Thymus (tissue), 14 donors: ENCODE measurements around the gene PDE9A. TPM values are rescaled to one million over a fixed set of nuclear protein-coding genes. Genes with fewer than 3 reads are reported as not detected.

Source experiments
- DNase-seq, 9 donors: peaks; one replicate each; pipeline ENCODE4 v3.0.0-alpha.2; 2013; ENCODE audit warnings: low spot score in 9 of 9, low read depth in 6 of 9, missing footprints in 1 of 9
- H3K27ac ChIP-seq, 2 donors: one replicate each; pipeline ENCODE4 v1.5.1; 2013; ENCODE audit warnings: control low read depth in 1 of 2, low read depth in 1 of 2, low read length in 1 of 2, mild to moderate bottlenecking in 1 of 2, moderate library complexity in 1 of 2
- H3K27me3 ChIP-seq, 2 donors: one replicate each; pipeline ENCODE4 v1.5.1; 2013; ENCODE audit warnings: low read length in 1 of 2; ENCODE audit not compliant: control insufficient read depth in 2 of 2, insufficient read depth in 1 of 2
- H3K36me3 ChIP-seq, 2 donors: one replicate each; pipeline ENCODE4 v1.5.1; 2013; ENCODE audit warnings: low read length in 1 of 2, mild to moderate bottlenecking in 1 of 2, moderate library complexity in 1 of 2; ENCODE audit not compliant: control insufficient read depth in 2 of 2, insufficient read depth in 2 of 2
- H3K4me1 ChIP-seq, 2 donors: one replicate each; pipeline ENCODE4 v1.5.1; 2013; ENCODE audit warnings: low read length in 2 of 2; ENCODE audit not compliant: control insufficient read depth in 2 of 2, insufficient read depth in 2 of 2
- H3K4me3 ChIP-seq, 2 donors: one replicate each; pipeline ENCODE4 v1.5.1; 2013; ENCODE audit warnings: low read length in 2 of 2, control low read depth in 1 of 2, mild to moderate bottlenecking in 1 of 2
- H3K9me3 ChIP-seq, 2 donors: one replicate each; pipeline ENCODE4 v1.5.1; 2013; ENCODE audit warnings: low read length in 1 of 2, mild to moderate bottlenecking in 1 of 2; ENCODE audit not compliant: control insufficient read depth in 2 of 2, insufficient read depth in 1 of 2
- WGBS: extraction: QIAGEN DNeasy Blood & Tissue Kit; methylation state at CpG from one replicate; pipeline ENCODE4 v1.1.7; 2013; 5-methylcytosine and 5-hydroxymethylcytosine counted together
- long read RNA-seq, 10 donors: transcript quantifications; one replicate each; lab custom pipeline, GENCODE V29; 2026
- polyA plus RNA-seq: library from polyadenylated mRNA; stranded (reverse); fragments of 200-250 nt; gene quantifications from one replicate; pipeline ENCODE4 v1.2.3, GENCODE V29; 2013
- total RNA-seq: library from RNA; stranded (reverse); fragments of 120-200 nt; gene quantifications from one replicate; pipeline ENCODE4 v1.2.4, GENCODE V29; 2013
- donor health status: healthy.

The PDE9A gene
- 8.2 TPM for total RNA-seq
- 14.5 TPM for polyA plus RNA-seq
- long read RNA-seq, donor 1: 0 reads
- long read RNA-seq, donor 2, partial matches to known transcripts: 0 of 7 reads
- long read RNA-seq, donor 2, other reads (novel, unspliced or antisense): 0 of 7 reads
- long read RNA-seq, donor 3, partial matches to known transcripts: 0 of 3 reads
- long read RNA-seq, donor 3, other reads (novel, unspliced or antisense): 0 of 3 reads
- long read RNA-seq, donor 4: 0 reads
- long read RNA-seq, donor 5, partial matches to known transcripts: 6 of 8 reads
- long read RNA-seq, donor 5, other reads (novel, unspliced or antisense): 0 of 8 reads
- long read RNA-seq, donor 6, partial matches to known transcripts: 0 of 3 reads
- long read RNA-seq, donor 6, other reads (novel, unspliced or antisense): 0 of 3 reads
- long read RNA-seq, donor 7, partial matches to known transcripts: 0 of 1 reads
- long read RNA-seq, donor 7, other reads (novel, unspliced or antisense): 0 of 1 reads
- long read RNA-seq, donor 8, partial matches to known transcripts: 0 of 2 reads
- long read RNA-seq, donor 8, other reads (novel, unspliced or antisense): 0 of 2 reads
- long read RNA-seq, donor 9, partial matches to known transcripts: 0 of 1 reads
- long read RNA-seq, donor 9, other reads (novel, unspliced or antisense): 0 of 1 reads
- long read RNA-seq, donor 10, partial matches to known transcripts: 0 of 1 reads
- long read RNA-seq, donor 10, other reads (novel, unspliced or antisense): 0 of 1 reads

DNA sequence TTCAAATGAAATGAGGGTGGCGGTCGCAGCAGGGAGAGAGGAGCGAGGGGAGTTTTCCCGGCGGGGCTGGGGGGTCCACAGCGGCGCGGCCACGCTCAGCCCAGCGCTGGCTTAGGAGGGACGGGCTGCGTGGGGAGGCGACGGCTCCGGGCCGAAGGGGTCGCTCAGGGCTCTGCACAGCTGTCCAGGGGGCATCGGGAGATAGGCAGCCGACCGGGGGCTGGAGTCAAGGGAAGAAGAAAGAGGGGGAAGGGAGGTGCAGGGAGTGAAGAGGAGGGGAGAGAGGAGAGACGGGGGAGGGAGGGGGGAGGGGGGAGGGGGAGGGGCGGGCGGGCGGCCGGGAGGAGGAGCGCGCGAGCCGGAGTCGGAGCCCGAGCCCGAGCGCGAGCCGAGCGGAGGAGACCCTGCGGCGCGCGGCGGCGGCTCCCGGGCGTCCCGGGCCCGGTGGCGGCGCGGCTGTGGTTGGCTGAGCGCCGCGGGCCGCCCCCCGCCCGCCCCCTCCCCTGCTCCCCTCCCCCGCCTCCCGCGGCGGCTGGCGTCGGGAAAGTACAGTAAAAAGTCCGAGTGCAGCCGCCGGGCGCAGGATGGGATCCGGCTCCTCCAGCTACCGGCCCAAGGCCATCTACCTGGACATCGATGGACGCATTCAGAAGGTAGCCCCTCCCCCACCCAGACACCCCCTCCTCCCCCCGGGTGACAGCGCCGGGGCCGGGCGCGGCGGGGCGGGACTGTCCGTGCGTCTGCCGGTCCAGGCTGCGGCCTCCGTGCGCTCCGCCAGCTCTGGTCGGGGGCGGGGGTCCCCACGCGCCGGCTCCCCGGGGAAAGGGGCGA, at the start of gene PDE9A:
TSS of gene PDE9A (plus strand) at position 391 of the 831 bp plus-strand sequence. CDS start at position 585, 194 bp downstream.
- Histone ChIP-seq H3K27me3 (peaks cover 8 to 38% of the 10 kb centered on the region in 2 donors), H3K27ac (peak within 1 kb of the TSS in 1 of 2 donors; percentile 67), H3K9me3 (peaks cover 0 to 13% of the 10 kb centered on the region in 2 donors), H3K36me3 (no peaks in the 10 kb centered on the region), H3K4me1 (peaks cover 16 to 40% of the 10 kb centered on the region in 2 donors), H3K4me3 (peak within 1 kb of the TSS; percentile 54 to 68)
- DNase-seq: peak in 4 of 9 donors; percentile 29 to 63 (median 38)
- WGBS: 1% methylated on average over 88 of the region's 91 CpGs

DNA sequence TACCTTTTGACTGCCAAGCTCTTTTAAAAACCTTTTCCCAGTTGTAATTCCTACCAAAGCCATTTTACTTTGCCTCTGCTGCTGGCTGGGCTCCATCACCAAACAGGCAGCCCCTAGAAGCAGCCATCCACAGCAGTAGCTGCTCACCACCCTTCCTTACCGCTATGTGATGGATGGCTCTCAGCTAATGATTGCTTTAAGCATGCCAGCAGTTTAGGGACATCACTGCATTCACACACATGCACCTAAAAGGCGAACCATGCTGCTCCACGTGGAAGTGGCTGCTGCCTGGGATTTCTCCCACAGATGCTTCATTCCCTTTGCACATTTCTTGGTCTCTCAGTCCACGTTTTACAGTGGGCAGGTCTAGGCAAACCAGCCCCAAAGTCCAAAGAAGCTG, 46.3 kb upstream of the PDE9A start:
- Histone ChIP-seq H3K27me3 (no peaks in the 10 kb centered on the region), H3K36me3 (no peaks in the 10 kb centered on the region), H3K4me3 (no peak overlapping the region), H3K4me1 (no peaks in the 10 kb centered on the region), H3K27ac (no peak overlapping the region), H3K9me3 (peaks cover 0 to 26% of the 10 kb centered on the region in 2 donors)
- 95% methylated on average over 4 of the region's 4 CpGs for WGBS
- DNase-seq: no peak

DNA sequence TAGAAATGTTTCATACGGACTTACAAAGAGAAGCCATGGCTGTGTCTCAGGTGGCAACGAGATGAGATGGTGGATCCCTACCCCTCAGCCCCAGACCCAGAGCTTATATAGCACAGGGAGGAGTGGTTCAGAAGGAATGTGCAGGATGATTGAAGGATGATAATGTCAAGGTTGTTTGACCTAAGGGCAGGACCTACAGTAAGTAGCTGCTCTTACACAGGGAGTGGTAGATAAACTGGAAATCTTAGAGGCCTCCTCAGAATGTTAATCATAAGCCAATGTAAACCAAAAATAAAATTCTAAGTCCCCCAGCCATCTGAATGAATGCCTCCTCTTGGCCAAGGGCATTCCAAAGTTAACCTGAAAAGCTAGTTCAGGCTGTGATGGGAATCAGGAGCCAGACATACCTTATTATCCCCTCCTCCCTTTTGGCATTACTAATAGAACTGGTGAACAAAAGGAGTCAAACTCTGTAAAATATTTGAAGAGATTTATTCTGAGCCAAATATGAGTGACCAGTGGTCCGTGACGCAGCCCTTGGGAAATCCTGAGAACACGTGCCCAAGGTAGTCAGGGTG, 45.8 kb upstream of the PDE9A start:
- WGBS: 94% methylated on average over 5 of the region's 5 CpGs

DNA sequence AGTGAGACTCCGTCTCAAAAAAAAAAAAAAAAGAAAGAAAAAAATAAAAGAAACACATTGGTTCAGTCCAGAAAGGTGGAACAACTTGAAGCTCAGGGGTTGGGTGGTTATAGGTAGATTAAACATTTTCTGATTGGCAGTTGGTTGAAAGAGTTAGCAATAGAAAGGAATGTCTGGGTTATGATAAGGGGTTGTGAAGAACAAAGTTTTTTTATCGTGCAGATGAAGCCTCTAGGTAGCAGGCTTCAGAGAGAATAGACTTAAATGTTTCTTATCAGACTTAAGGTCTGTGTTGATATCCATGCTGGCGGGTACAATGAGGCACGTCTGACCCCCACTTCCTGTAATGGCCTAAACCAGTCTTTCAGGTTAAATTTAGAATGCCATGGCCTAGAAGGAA, 45.0 kb upstream of the PDE9A start:
- peaks cover 0 to 29% of the 10 kb centered on the region in 2 donors for H3K9me3 ChIP-seq
- no peaks in the 10 kb centered on the region for H3K36me3 ChIP-seq
- no peak overlapping the region for H3K4me3 ChIP-seq
- H3K27ac ChIP-seq: no peak overlapping the region
- no peaks in the 10 kb centered on the region for H3K27me3 ChIP-seq
- no peaks in the 10 kb centered on the region for H3K4me1 ChIP-seq
- no peak for DNase-seq
- WGBS: 81% methylated on average over 4 of the region's 4 CpGs

More for the DNA sequence above, 45.8 kb upstream of the PDE9A start:
- Histone ChIP-seq H3K4me1 (no peaks in the 10 kb centered on the region), H3K9me3 (peaks cover 0 to 26% of the 10 kb centered on the region in 2 donors), H3K27ac (no peak overlapping the region), H3K27me3 (no peaks in the 10 kb centered on the region), H3K4me3 (no peak overlapping the region), H3K36me3 (no peaks in the 10 kb centered on the region)
- DNase-seq: no peak

DNA sequence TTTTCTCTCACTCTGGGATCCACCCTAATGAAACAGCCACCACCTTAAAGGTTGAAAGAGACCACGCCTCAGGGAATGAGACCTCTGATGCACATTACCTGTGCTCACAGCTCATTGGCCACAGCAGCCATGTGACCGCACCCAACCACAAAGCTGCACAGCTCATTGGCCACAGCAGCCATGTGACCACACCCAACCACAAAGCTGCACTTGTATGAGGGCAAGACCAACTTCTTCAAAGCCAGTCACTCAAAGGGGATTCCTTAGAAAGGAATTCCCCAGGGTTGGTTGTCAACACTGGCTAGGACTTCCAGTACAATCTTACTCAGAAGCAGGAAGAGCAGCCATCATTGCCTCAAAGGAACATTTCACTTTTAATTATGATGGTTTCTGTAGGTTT, 43.6 kb upstream of the PDE9A start:
- Histone ChIP-seq H3K4me1 (peaks cover 5 to 11% of the 10 kb centered on the region in 2 donors), H3K27ac (no peak overlapping the region), H3K27me3 (peaks cover 0 to 2% of the 10 kb centered on the region in 2 donors), H3K4me3 (no peak overlapping the region), H3K9me3 (peaks cover 0 to 29% of the 10 kb centered on the region in 2 donors), H3K36me3 (no peaks in the 10 kb centered on the region)
- DNase-seq: no peak
- 98% methylated on average over 2 of the region's 2 CpGs for WGBS

DNA sequence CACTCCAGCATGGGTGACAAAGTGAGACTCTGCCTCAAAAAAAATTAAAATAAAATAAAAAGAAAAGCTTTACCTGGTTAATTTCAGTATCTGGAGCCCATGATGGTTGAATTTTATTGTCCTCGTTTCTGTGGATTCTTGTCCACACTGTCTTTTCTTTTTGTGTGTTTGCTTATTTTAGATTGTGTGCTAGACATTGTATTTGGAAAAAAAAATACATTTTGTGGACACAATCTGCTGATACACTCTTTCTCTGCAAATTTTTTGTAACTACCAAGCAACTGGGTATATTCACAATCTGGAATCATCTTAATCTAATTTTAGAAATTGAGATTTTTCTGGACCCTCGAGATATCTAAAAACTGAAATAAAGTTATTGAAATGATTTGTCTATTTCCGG, 41.6 kb upstream of the PDE9A start:
- no peak overlapping the region for H3K4me3 ChIP-seq
- H3K36me3 ChIP-seq: no peaks in the 10 kb centered on the region
- WGBS: 98% methylated on average over 3 of the region's 3 CpGs

DNA sequence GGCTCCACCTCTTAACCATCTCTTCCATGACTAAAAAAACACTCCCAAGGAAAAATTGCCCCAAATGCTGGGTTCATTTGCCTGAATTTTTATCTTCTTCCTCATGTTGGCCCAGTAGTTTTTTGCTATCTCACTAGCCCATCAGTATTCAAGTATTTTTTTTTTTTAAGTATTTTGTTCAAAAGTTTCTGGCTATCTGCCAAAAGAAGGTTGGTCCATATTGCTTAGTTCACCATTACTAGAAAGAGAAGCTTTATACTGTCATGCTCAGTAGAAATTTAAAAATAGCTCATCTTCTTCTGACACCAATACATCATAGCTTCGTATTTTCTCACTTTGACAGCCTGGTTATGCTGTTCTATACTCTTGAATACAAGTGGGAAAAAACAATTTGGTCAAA, 41.0 kb upstream of the PDE9A start:
- peaks cover 0 to 20% of the 10 kb centered on the region in 2 donors for H3K9me3 ChIP-seq
- no peak overlapping the region for H3K27ac ChIP-seq
- no peak for DNase-seq
- H3K4me1 ChIP-seq: peaks cover 9 to 32% of the 10 kb centered on the region in 2 donors
- no peak overlapping the region for H3K4me3 ChIP-seq
- WGBS: 94% methylated on average over 1 of the region's 1 CpG
- H3K36me3 ChIP-seq: no peaks in the 10 kb centered on the region
- peaks cover 0 to 14% of the 10 kb centered on the region in 2 donors for H3K27me3 ChIP-seq

More for the DNA sequence above, 41.6 kb upstream of the PDE9A start:
- DNase-seq: no peak
- H3K27me3 ChIP-seq: peaks cover 0 to 9% of the 10 kb centered on the region in 2 donors
- H3K4me1 ChIP-seq: peaks cover 7 to 29% of the 10 kb centered on the region in 2 donors
- peaks cover 0 to 20% of the 10 kb centered on the region in 2 donors for H3K9me3 ChIP-seq
- no peak overlapping the region for H3K27ac ChIP-seq

DNA sequence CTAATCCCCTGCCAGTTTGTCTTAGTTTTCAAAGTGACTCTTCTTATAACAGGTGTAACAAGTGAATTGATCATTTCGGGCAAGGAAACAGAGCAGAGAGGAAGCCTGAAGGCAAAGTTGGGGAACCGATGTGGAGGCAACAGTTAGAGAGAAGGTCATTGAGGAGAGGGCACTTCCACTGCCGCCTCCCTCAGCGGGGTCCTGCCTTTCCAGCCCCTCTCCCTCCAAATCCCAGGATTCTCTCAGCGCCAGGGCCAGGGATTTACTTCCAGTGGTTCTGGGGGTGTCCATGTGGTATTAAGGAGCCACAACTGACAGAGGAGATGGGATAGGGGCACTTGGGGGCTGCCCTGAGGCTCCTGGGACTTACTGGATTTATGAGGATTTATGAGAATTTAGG, 39.7 kb upstream of the PDE9A start:
- H3K4me3 ChIP-seq: no peak overlapping the region
- H3K4me1 ChIP-seq: peaks cover 9 to 35% of the 10 kb centered on the region in 2 donors
- no peaks in the 10 kb centered on the region for H3K36me3 ChIP-seq
- no peak overlapping the region for H3K27ac ChIP-seq
- H3K27me3 ChIP-seq: peaks cover 0 to 20% of the 10 kb centered on the region in 2 donors
- no peak for DNase-seq
- H3K9me3 ChIP-seq: peaks cover 0 to 20% of the 10 kb centered on the region in 2 donors
- 98% methylated on average over 5 of the region's 5 CpGs for WGBS
